HEK293 (cell line): Measurements from ENCODE around the gene IFNL3.

Source experiments
- CTCF ChIA-PET: fragments of 350-600 bp; formaldehyde crosslinking; extraction: SDS; loops from one replicate; lab custom pipeline; 2021; ENCODE audit warnings: antibody characterized with exemption; lab: Yijun Ruan, JAX
- POLR2A ChIA-PET: fragments of 300-600 bp; formaldehyde crosslinking; extraction: SDS; loops from one replicate; lab custom pipeline; 2020; ENCODE audit warnings: antibody characterized with exemption, inconsistent platforms; lab: Yijun Ruan, JAX
- H3K27ac ChIP-seq: fragments of 200-500 bp; sonication (Bioruptor generic); 2 replicates; pipeline ENCODE4 v1.5.1; 2014; ENCODE audit warnings: low read depth, low read length, control low read depth, inconsistent platforms; ENCODE audit errors: extremely low read depth
- H3K36me3 ChIP-seq, 2 experiments: fragments of 200-500 bp in 1 of 2; sonication (Bioruptor generic) in 1 of 2; 1 replicate in 1 of 2; 2 replicates in 1 of 2; pipeline ENCODE4 v1.5.1; 2014 to 2017; ENCODE audit warnings: inconsistent platforms in 2 of 2, low read length in 2 of 2; ENCODE audit not compliant: control insufficient read depth in 2 of 2, insufficient read depth in 1 of 2
- H3K4me1 ChIP-seq: fragments of 200-500 bp; sonication (Bioruptor generic); 2 replicates; pipeline ENCODE4 v1.5.1; 2014; ENCODE audit warnings: mild to moderate bottlenecking, low read length, inconsistent platforms; ENCODE audit not compliant: control insufficient read depth, insufficient read depth
- H3K4me3 ChIP-seq: 2 replicates; pipeline ENCODE4 v1.5.1; 2011; ENCODE audit warnings: low read depth, mild to moderate bottlenecking, control low read depth, low read length, moderate library complexity
- H3K9me3 ChIP-seq: fragments of 200-500 bp; sonication (Bioruptor generic); 2 replicates; pipeline ENCODE4 v1.5.1; 2014; ENCODE audit warnings: low read depth, low read length, inconsistent platforms; ENCODE audit not compliant: control insufficient read depth, insufficient read depth
- KLF8 ChIP-seq: fragments of 450-650 bp; formaldehyde crosslinking; IDR thresholded peaks from 2 replicates; pipeline ENCODE4 v1.5.1; 2016; ENCODE audit warnings: missing biosample characterization, missing genetic modification characterization
- SALL2 ChIP-seq: fragments of 450-650 bp; formaldehyde crosslinking; IDR thresholded peaks from 2 replicates; pipeline ENCODE4 v1.5.0; 2017; ENCODE audit warnings: missing biosample characterization, mild to moderate bottlenecking, missing genetic modification characterization, borderline replicate concordance
- SP7 ChIP-seq: fragments of 450-650 bp; formaldehyde crosslinking; IDR thresholded peaks from 2 replicates; pipeline ENCODE4 v1.5.1; 2016; ENCODE audit warnings: missing biosample characterization, missing genetic modification characterization
- TCF7L2 ChIP-seq: IDR thresholded peaks from 2 replicates; pipeline ENCODE4 v1.6.1; 2011; ENCODE audit warnings: low read depth, mild to moderate bottlenecking, inconsistent platforms, low read length, moderate library complexity, borderline replicate concordance
- ZBTB1 ChIP-seq: fragments of 450-650 bp; formaldehyde crosslinking; IDR thresholded peaks from 2 replicates; pipeline ENCODE4 v1.5.1; 2016; ENCODE audit warnings: missing biosample characterization, missing genetic modification characterization
- ZBTB48 ChIP-seq: fragments of 450-650 bp; formaldehyde crosslinking; IDR thresholded peaks from 2 replicates; pipeline ENCODE4 v1.5.1; 2016; ENCODE audit warnings: missing biosample characterization, missing genetic modification characterization
- ZFP3 ChIP-seq: fragments of 450-650 bp; formaldehyde crosslinking; IDR thresholded peaks from 2 replicates; pipeline ENCODE4 v1.5.1; 2016; ENCODE audit warnings: low read depth, missing biosample characterization, missing genetic modification characterization
- ZNF341 ChIP-seq: fragments of 450-650 bp; formaldehyde crosslinking; IDR thresholded peaks from 2 replicates; pipeline ENCODE4; 2016; ENCODE audit warnings: low read depth, missing biosample characterization, missing genetic modification characterization
- ZNF423 ChIP-seq: fragments of 450-650 bp; formaldehyde crosslinking; IDR thresholded peaks from 2 replicates; pipeline ENCODE4 v1.5.1; 2016; ENCODE audit warnings: missing biosample characterization, missing genetic modification characterization
- ZNF488 ChIP-seq: fragments of 450-650 bp; formaldehyde crosslinking; IDR thresholded peaks from 2 replicates; pipeline ENCODE4 v1.5.1; 2016; ENCODE audit warnings: missing biosample characterization, missing genetic modification characterization
- ZNF501 ChIP-seq: fragments of 450-650 bp; formaldehyde crosslinking; IDR thresholded peaks from 2 replicates; pipeline ENCODE4 v1.5.1; 2016; ENCODE audit warnings: missing biosample characterization, missing genetic modification characterization
- ZNF560 ChIP-seq: fragments of 450-650 bp; formaldehyde crosslinking; IDR thresholded peaks from 2 replicates; pipeline ENCODE4 v1.5.1; 2017; ENCODE audit warnings: missing biosample characterization, missing genetic modification characterization, borderline replicate concordance
- ZNF571 ChIP-seq: fragments of 450-650 bp; formaldehyde crosslinking; IDR thresholded peaks from 2 replicates; pipeline ENCODE4 v1.5.0; 2017; ENCODE audit warnings: missing biosample characterization, missing genetic modification characterization
- ZNF626 ChIP-seq: fragments of 450-650 bp; sonication (Bioruptor Pico); formaldehyde crosslinking; IDR thresholded peaks from 2 replicates; pipeline ENCODE4 v1.5.1; 2018; ENCODE audit warnings: missing biosample characterization, missing genetic modification characterization, inconsistent platforms
- ZNF645 ChIP-seq: fragments of 450-650 bp; formaldehyde crosslinking; IDR thresholded peaks from 2 replicates; pipeline ENCODE4; 2016; ENCODE audit warnings: missing biosample characterization, missing genetic modification characterization
- ZNF701 ChIP-seq: fragments of 450-650 bp; formaldehyde crosslinking; IDR thresholded peaks from 2 replicates; pipeline ENCODE4 v1.5.1; 2016; ENCODE audit warnings: missing biosample characterization, missing genetic modification characterization
- ZSCAN23 ChIP-seq: fragments of 450-650 bp; formaldehyde crosslinking; IDR thresholded peaks from 2 replicates; pipeline ENCODE4 v1.5.1; 2016; ENCODE audit warnings: missing biosample characterization, missing genetic modification characterization
- TF ChIP-seq, protein P1 (sequence below): fragments of 450-650 bp; formaldehyde crosslinking; conservative IDR thresholded peaks from 2 replicates; pipeline ENCODE4 v1.5.1; 2016; ENCODE audit warnings: low read depth, missing biosample characterization, missing genetic modification characterization
- TF ChIP-seq, protein P2 (sequence below): fragments of 450-650 bp; formaldehyde crosslinking; IDR thresholded peaks from 2 replicates; pipeline ENCODE4 v1.5.1; 2016; ENCODE audit warnings: missing biosample characterization, missing genetic modification characterization, low read depth
- TF ChIP-seq, protein P3 (sequence below): fragments of 450-650 bp; formaldehyde crosslinking; IDR thresholded peaks from 2 replicates; pipeline ENCODE4 v1.5.1; 2016; ENCODE audit warnings: missing biosample characterization, missing genetic modification characterization

The IFNL3 gene

DNA sequence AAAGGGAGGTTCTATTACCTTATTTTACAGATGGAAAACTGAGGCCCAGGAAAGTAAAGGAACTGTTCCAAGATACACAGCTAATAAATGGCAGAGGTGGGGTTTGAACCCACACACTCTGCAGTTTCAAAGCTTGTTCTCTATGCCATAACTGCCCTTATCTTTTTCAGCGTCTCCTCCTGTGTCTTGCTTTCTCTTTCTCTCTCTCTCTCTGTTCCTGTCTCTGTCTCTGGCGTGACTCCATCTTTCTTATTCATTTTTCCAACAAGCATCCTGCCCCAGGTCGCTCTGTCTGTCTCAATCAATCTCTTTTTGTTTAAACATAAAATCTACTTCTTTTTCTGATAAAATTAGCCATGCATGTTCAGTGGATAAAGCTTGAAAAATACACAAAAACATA lies 7.0 kb upstream of the IFNL3 start:
- H3K27ac ChIP-seq = 0 out of 2 replicates have a peak overlapping the region, but pooled peaks have one; percentile 16
- CTCF ChIA-PET = interaction anchor here (0.5 to 1.4 kb wide), 7 partner anchors 14 to 743 kb away, joined by 3 to 4 read pairs (median 3); partner anchors contain the start of gene SAMD4B
- H3K36me3 ChIP-seq = no peaks in the 10 kb centered on the region
- peaks cover 2% of the 10 kb centered on the region; the same call in 1 of the 2 replicates for H3K4me1 ChIP-seq
- TF ChIP-seq ZNF501 (no peak), TCF7L2 (no peak), ZNF701 (tag by site-specific recombination) (no peak), ZNF488 (tag by site-specific recombination) (no peak), ZNF423 (no peak), ZNF341 (tag by site-specific recombination) (no peak), ZNF560 (no peak)
- TF ChIP-seq, protein P1, sequence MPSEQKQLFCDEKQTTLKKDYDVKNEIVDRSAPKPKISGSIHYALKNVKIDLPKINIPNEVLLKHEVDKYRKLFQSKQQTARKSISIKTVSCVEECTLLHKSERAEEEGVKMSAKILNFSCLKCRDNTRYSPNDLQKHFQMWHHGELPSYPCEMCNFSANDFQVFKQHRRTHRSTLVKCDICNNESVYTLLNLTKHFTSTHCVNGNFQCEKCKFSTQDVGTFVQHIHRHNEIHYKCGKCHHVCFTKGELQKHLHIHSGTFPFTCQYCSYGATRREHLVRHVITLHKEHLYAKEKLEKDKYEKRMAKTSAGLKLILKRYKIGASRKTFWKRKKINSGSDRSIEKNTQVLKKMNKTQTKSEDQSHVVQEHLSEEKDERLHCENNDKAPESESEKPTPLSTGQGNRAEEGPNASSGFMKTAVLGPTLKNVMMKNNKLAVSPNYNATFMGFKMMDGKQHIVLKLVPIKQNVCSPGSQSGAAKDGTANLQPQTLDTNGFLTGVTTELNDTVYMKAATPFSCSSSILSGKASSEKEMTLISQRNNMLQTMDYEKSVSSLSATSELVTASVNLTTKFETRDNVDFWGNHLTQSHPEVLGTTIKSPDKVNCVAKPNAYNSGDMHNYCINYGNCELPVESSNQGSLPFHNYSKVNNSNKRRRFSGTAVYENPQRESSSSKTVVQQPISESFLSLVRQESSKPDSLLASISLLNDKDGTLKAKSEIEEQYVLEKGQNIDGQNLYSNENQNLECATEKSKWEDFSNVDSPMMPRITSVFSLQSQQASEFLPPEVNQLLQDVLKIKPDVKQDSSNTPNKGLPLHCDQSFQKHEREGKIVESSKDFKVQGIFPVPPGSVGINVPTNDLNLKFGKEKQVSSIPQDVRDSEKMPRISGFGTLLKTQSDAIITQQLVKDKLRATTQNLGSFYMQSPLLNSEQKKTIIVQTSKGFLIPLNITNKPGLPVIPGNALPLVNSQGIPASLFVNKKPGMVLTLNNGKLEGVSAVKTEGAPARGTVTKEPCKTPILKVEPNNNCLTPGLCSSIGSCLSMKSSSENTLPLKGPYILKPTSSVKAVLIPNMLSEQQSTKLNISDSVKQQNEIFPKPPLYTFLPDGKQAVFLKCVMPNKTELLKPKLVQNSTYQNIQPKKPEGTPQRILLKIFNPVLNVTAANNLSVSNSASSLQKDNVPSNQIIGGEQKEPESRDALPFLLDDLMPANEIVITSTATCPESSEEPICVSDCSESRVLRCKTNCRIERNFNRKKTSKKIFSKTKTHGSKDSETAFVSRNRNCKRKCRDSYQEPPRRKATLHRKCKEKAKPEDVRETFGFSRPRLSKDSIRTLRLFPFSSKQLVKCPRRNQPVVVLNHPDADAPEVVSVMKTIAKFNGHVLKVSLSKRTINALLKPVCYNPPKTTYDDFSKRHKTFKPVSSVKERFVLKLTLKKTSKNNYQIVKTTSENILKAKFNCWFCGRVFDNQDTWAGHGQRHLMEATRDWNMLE (tag by site-specific recombination) = no peak
- TF ChIP-seq, all 188 proteins: peak for 0
- Histone ChIP-seq H3K4me3 (no peak overlapping the region), H3K9me3 (no peaks in the 10 kb centered on the region)
- POLR2A ChIA-PET = interaction anchor here (0.7 to 1.4 kb wide), 2 partner anchors 8 to 99 kb away, joined by 3 read pairs; no protein-coding TSS in a partner anchor

- no peak overlapping the region for H3K4me3 ChIP-seq
- CTCF ChIA-PET = interaction anchor here (0.6 to 1.3 kb wide), 6 partner anchors 22 to 744 kb away, joined by 3 to 4 read pairs (median 4); partner anchors contain the start of gene SAMD4B
- H3K9me3 ChIP-seq = no peaks in the 10 kb centered on the region
- TF ChIP-seq KLF8 (tag by site-specific recombination) = no peak
- no peak overlapping the region for H3K27ac ChIP-seq
- peaks cover 2% of the 10 kb centered on the region; the same call in 1 of the 2 replicates for H3K4me1 ChIP-seq
- H3K36me3 ChIP-seq = no peaks in the 10 kb centered on the region
- POLR2A ChIA-PET = interaction anchor here (1.4 kb wide), 1 partner anchor 9 kb away, joined by 3 read pairs; no protein-coding TSS in a partner anchor
Measured at GRCh38 chr19:39251081-39251480, 6.3 kb upstream of the IFNL3 start.

DNA sequence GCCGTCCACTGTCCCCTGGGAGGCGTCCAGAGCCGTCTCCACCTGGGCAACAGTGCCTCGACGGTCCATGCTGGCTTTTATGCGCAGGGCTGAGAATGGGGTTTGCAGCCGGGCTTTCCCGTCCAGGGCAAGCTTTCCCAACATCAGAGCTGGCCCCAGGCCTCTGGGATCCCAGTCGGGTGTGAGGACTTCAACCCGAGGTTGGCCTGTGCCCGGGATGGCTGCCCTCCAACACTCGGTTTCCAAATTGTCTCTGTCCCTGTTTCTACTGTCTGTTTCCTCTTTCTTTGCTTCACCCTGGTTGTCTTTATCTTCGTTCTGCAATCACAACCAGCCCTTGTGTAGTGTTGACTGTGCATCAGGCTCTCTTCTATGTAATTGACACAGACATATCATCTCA lies 4.0 kb upstream of the IFNL3 start, which contains the start of gene IFNL4:
Gene IFNL4 (minus strand): TSS at position 51 of the 400 bp plus-strand sequence.
- Histone ChIP-seq H3K27ac (no peak within 1 kb of the TSS), H3K4me1 (peaks cover 2% of the 10 kb centered on the region; the same call in 1 of the 2 replicates), H3K9me3 (no peaks in the 10 kb centered on the region), H3K36me3 (no peaks in the 10 kb centered on the region), H3K4me3 (no peak within 1 kb of the TSS)
- POLR2A ChIA-PET = interaction anchor here (0.7 kb wide), 1 partner anchor 11 kb away, joined by 6 read pairs; no protein-coding TSS in a partner anchor
- CTCF ChIA-PET = interaction anchor here (0.5 to 1.6 kb wide), 2 partner anchors 37 to 890 kb away, joined by 3 to 4 read pairs; no protein-coding TSS in a partner anchor
- TF ChIP-seq ZSCAN23 (tag by site-specific recombination) = no peak
- TF ChIP-seq, protein P2, sequence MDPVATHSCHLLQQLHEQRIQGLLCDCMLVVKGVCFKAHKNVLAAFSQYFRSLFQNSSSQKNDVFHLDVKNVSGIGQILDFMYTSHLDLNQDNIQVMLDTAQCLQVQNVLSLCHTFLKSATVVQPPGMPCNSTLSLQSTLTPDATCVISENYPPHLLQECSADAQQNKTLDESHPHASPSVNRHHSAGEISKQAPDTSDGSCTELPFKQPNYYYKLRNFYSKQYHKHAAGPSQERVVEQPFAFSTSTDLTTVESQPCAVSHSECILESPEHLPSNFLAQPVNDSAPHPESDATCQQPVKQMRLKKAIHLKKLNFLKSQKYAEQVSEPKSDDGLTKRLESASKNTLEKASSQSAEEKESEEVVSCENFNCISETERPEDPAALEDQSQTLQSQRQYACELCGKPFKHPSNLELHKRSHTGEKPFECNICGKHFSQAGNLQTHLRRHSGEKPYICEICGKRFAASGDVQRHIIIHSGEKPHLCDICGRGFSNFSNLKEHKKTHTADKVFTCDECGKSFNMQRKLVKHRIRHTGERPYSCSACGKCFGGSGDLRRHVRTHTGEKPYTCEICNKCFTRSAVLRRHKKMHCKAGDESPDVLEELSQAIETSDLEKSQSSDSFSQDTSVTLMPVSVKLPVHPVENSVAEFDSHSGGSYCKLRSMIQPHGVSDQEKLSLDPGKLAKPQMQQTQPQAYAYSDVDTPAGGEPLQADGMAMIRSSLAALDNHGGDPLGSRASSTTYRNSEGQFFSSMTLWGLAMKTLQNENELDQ (tag by site-specific recombination) = no peak
- no peak for TF ChIP-seq ZNF626
- TF ChIP-seq, protein P3, sequence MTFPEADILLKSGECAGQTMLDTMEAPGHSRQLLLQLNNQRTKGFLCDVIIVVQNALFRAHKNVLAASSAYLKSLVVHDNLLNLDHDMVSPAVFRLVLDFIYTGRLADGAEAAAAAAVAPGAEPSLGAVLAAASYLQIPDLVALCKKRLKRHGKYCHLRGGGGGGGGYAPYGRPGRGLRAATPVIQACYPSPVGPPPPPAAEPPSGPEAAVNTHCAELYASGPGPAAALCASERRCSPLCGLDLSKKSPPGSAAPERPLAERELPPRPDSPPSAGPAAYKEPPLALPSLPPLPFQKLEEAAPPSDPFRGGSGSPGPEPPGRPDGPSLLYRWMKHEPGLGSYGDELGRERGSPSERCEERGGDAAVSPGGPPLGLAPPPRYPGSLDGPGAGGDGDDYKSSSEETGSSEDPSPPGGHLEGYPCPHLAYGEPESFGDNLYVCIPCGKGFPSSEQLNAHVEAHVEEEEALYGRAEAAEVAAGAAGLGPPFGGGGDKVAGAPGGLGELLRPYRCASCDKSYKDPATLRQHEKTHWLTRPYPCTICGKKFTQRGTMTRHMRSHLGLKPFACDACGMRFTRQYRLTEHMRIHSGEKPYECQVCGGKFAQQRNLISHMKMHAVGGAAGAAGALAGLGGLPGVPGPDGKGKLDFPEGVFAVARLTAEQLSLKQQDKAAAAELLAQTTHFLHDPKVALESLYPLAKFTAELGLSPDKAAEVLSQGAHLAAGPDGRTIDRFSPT (tag by site-specific recombination) = no peak
- TF ChIP-seq SP7 (tag by site-specific recombination) = no peak
- TF ChIP-seq SALL2 = no peak
- no peak for TF ChIP-seq ZBTB1 (tag by site-specific recombination)
- no peak for TF ChIP-seq ZFP3 (tag by site-specific recombination)
- TF ChIP-seq ZBTB48 (tag by site-specific recombination) = no peak
- no peak for TF ChIP-seq ZNF571
- no peak for TF ChIP-seq ZNF645 (tag by site-specific recombination)
